HG03095 (cell line): ENCODE results near the gene SMIM41.
A peak's percentile ranks its signal among the peaks of the same experiment; 100 is the strongest.

Experiments used
- ATAC-seq: cut with Tn5 transposase; IDR thresholded peaks from one replicate; pipeline ENCODE4 v1.9.1; 2021; ENCODE audit warnings: moderate library complexity; ENCODE audit not compliant: unreplicated experiment

SMIM41 gene

GRCh38 chr12:52079576-52080402 is at the start of gene SMIM41:
SMIM41 (plus strand) TSS chr12:52079704; CDS start chr12:52079780, 76 bp downstream.
- ATAC-seq, result no peak

GRCh38 chr12:52032446-52032803 is 47.1 kb upstream of the SMIM41 start:
- ATAC-seq, result no peak

- ATAC-seq, result peak; percentile 83
Measured at GRCh38 chr12:52032804-52033445, 46.6 kb upstream of the SMIM41 start.

- ATAC-seq, result no peak
Measured at GRCh38 chr12:52033446-52034140, 45.9 kb upstream of the SMIM41 start.

DNA sequence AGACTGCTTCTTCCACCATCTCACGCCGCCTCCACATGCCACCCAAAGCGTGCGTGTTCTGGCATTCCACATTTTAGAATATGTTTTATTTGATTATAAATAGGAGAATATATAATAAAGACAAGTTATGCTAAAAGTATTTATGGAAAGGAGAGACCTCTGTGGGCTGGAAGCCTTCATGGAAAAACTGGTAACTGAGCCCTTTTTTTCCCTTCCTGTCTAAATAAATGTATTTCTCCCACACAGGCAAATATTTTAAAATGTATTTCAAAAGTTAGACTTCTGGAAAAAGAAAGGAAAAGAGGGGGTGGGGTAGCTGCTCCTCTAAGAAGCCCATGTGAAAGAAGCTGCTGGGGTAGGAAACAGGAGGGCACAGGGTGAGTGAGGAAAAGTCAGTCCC is 44.3 kb upstream of the SMIM41 start:
- ATAC-seq, result no peak

DNA sequence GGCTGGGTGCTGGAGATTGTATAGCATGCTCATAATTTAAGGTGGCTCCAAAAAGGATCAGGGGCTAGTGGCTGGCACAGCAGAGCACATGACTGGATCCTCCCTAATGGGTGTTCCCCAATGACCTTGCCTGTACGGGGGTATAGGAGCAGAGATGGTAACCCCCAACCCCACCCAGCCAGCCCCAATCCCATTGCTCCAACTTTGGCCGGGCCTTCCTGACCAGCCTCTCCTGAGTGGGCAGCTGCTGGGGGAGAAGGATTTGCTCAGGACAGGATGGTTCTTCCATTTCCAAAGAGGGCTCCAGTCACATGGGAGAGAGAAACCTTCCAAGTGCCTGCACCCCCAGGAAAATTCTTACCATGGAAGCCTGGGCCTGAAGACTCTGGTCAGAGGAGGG is 43.6 kb upstream of the SMIM41 start:
- no peak for ATAC-seq

GRCh38 chr12:52036587-52037171 is 42.8 kb upstream of the SMIM41 start:
- ATAC-seq, result peak; percentile 51

DNA sequence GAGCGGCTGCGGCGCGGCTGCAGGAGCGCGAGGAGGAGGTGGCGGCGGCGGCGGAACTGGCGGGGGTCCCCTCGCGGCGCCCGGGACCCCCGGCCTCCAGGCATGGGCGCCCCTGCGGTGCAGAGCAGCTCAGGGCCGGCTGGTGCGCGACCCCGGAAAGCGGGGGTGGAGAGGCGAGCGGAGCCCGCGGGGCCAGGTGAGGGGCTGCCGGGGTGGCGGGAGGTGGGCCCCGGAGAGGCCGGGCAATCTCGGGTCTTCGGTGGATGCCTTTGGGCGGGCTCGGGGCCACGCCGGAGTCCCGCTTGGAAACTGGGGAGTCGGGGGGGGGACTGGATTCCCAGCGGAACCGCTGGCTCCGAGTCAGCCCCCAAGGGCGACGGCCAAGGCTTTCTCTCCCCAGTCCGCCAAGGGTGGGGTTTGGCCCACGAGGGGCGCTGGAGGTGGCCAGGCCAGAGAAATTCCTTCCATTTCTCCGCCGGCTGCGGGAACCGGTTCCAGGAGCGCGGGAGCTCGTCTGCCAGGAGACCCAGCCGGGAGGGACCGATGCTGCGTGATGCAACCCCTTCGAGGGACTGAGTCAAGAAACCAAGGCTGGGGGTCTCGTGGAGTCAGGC is 42.1 kb upstream of the SMIM41 start:
- no peak for ATAC-seq

DNA sequence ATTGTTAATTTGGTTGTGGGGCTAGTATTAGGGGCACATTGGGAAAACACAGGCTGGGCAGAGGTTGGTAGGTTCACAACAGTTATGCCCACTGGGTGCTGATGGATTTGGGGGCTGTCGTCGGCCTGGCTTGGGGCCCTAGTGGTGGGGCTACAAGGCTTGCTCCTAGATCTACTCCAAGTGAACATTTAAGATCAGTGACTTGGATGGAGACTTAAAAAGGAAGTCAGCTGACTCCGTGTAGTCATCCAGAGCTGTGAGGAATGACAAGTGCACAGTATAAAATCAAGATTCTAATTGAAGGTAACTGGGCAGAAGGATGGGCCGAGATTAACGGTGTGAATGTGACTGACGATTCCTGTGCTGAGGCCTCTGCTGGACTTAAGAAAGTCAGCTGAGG is 41.1 kb upstream of the SMIM41 start:
- no peak for ATAC-seq

GRCh38 chr12:52041035-52041434 is 38.5 kb upstream of the SMIM41 start:
- no peak for ATAC-seq

GRCh38 chr12:52041695-52042123 is 37.8 kb upstream of the SMIM41 start:
- no peak for ATAC-seq

DNA sequence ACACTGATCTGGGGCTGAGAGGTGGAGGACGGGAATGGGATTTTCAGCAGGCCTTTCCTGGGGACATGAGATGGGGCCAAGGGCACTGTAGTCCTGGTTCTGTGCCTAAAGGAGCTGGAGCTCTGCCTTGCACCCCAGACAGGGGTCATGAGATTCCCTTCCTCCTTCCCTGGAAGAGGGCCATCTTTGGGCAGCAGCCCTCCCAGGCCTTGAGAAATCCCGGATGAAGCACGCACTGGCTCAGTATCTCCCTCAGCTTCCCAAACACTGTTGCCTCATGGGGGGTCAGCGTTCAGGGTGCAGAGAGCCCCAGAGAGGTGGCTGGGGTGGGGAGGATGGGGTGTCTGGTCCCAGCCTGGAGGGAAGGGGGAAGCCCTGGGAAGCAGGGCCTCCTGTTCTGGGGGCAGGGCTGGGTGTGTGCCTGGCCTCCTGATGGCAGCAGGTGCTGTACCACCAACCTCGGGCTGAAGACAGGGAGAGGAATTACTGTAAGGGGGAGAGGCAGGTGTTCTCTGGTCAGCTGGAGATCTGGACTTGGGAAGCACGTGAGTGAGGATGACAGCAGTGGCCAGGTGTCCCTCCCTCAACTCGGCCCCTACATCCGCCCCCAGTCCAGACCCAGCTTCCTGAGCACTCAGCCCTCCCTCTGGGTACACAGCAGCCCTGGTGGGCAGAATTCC is 36.7 kb upstream of the SMIM41 start:
- ATAC-seq, result no peak

DNA sequence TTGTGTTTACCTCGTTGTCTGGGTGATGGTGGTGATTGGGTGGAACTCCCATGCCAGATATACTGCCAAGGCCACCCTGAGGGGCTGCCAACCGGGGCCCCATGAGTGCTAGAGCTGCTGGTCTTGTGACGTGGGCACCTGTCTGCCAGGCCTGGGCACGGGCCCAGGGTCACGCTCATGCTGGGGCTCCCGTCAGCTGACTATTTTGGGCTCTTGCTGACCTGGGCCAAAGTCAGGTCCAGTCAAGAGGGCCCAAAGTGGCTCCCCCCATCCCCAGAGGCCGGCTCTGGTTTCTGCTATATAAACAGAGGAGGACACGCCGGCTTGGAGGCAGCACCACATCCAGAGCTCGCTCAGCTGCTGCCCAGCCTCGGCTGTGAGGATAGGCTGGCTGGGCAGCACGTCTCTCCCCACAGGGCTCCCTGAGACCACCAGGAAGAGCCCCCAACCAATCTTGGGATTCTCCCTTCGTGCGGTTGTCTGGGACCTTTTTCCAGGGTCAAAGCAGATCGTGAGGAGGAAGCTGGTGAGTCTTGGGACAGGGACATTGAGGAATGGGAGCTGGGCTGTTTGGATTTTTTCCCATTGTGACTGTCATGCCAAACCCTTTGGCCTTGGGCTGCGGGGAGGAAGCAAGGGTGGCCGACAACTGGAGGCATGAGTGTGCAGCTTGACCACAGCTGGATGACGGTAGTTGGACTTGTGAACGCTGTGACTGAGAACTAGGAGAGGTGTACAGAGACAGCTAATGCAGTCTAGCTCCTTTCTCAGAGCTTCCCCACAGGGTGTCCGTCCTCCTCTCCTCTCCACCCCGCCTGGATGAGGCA is 35.9 kb upstream of the SMIM41 start:
- no peak for ATAC-seq

GRCh38 chr12:52044292-52044983 is 35.1 kb upstream of the SMIM41 start:
- ATAC-seq, result no peak

DNA sequence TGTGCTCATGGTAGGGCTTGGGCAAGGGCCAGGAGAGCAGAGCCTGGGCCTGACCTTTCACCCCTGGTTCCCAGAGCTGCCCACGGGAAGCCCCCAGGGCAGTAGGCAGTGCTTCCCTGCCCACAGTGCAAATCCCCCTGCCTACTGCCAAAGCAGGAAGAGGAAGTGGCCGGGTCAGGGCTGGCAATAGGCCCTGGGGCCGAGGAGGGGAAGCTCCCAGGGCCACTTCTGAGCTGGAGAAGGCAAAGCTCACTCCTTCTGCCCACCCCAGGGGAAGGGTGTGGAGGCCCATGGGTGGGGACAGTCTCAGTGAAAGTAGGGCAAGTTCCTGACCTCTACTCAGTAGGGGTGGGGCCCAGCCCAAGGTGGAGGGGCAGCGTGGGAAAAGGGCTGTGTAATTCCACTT is 33.7 kb upstream of the SMIM41 start:
- ATAC-seq, result no peak

DNA sequence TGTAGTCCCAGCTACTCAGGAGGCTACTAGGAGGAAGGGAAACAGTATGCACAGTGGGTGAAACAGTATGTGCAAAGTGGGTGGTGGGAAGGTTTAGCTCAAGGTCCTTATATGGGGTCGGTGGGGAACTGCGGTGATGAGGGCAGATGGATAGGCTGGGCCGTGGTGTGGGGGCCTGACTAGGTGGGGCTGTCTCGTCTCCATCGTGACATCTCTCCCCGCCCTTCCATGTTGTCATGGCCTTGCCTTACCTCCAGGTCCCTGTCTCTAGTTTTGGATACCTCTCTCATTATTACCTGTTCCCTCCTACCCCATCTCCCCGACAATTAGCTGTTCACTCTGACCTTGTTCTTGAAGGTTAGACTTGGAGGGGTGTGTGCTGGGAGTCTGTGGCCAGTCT is 32.6 kb upstream of the SMIM41 start:
- ATAC-seq, result no peak

DNA sequence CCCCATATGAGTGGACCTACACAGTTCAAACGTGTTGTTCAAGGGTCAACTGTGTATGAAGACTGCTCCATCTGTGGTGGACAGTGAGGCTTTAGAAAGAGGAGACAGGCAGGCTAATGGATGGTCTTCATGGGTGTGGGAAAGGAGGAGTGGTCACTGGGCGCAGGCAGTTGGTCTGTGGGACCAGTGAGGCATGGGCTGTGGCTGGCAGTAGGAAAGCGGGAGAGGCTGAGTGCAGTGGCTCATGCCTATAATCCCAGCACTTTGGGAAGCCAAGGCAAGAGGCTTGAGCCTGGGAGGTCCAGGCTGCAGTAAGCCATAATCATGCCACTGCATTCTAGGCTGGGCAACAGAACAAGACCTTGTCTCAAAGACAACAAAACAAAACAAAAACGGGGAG is 30.2 kb upstream of the SMIM41 start:
- ATAC-seq, result no peak

DNA sequence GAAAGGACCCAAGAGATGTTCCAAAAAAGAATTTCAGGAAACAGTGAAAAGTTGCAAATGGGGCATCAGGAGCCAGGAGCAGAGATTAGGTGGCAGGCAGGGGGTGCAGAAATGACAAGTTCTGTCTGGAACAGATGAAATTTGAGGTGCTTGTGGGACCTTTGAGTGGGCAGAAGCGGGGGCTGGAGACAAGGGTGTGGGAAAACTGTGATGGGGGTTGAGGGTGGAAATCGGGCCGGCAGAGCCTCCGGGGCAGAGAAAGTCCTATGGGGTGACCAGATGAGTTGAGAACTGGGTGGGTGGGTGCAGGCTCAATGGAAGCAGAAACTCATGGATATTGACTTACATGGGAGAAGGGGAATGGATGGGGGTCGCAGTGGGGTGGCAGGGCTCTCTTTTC is 29.8 kb upstream of the SMIM41 start:
- ATAC-seq, result no peak

DNA sequence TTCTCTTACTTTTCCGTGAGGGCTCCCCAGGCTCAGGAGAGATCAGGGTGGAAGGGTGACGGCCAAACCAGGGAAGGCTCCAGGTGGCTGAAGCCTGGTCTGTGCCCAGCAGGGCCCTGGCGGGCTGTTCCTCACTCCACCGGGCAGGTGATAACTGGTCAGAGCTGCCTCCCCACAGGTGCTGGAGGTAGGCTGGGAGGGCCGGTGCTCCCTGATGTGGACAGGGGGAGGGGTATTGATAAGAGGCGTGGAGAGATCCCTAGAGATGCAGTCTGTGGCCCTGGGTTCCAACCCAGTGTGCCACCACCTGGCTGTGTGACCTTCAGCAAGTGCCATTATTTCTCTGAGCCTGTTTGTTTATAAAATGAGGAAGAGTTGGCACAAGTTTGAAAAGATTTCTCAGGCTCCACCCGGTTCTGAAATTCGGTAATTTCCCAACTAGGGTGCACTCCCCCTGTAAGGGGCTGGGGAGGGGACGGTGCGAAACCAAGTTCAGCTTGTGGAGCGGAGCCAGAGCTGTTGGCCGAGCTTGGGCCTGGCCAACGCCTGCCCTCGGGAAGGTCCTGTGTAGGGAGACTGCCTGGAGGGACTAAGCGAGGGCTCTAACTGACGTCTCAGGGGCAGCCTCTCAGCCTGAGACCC is 29.3 kb upstream of the SMIM41 start:
- no peak for ATAC-seq
